GM12878 (cell line): ENCODE measurements around the gene ADH1C. TPM values are rescaled to one million over a fixed set of nuclear protein-coding genes. Genes with fewer than 3 reads are reported as not detected.

ENCODE experiments used
- ATAC-seq: fragments of 200-7000 bp; cut with Tn5 transposase; 3 replicates; pipeline ENCODE4 v1.9.1; 2020; ENCODE audit warnings: mild to moderate bottlenecking, moderate library complexity
- BruUV-seq: library from RNA; stranded (reverse); fragments of 400-500 nt; replicated peaks from 2 replicates; lab custom pipeline; 2021; lab: Mats Ljungman, UMichigan
- CTCF ChIA-PET: fragments of 300-600 bp; sonication (Branson Sonifier 250); formaldehyde crosslinking; extraction: SDS; loops from one replicate; lab custom pipeline; 2021; ENCODE audit warnings: inconsistent platforms; lab: Yijun Ruan, JAX
- POLR2A ChIA-PET: fragments of 350-600 bp; formaldehyde crosslinking; extraction: SDS; loops from one replicate; lab custom pipeline; 2021; ENCODE audit warnings: inconsistent platforms; lab: Charles Lee
- RAD21 ChIA-PET: fragments of 300-600 bp; sonication (Branson Sonifier 250); formaldehyde crosslinking; loops from one replicate; lab custom pipeline; 2023; ENCODE audit warnings: antibody characterized with exemption; ENCODE audit not compliant: unreplicated experiment; lab: Charles Lee
- SMC1A ChIA-PET: fragments of 300-600 bp; sonication (Branson Sonifier 250); formaldehyde crosslinking; loops from one replicate; lab custom pipeline; 2023; ENCODE audit not compliant: unreplicated experiment, uncharacterized antibody; lab: Charles Lee
- DNase-seq: peaks from one replicate; pipeline ENCODE4 v3.0.0-alpha.2; 2011; ENCODE audit warnings: low read depth, low spot score
- FAIRE-seq: peaks from 3 replicates; lab custom pipeline; 2011; peaks lifted over from hg19 to GRCh38; lab: Jason Lieb, UNC
- H2AFZ ChIP-seq: 2 replicates; pipeline ENCODE4 v1.6.0; 2011; ENCODE audit warnings: low read depth, low read length, control low read depth; ENCODE audit not compliant: control insufficient read depth
- H3K27ac ChIP-seq: 2 replicates; pipeline ENCODE4 v1.5.1; 2011; ENCODE audit warnings: control low read depth; ENCODE audit not compliant: control insufficient read depth, insufficient read depth
- H3K27me3 ChIP-seq, 2 experiments: replicated peaks in 1 of 2; 2 replicates each; pipeline versions ENCODE4 v1.6.0 to v1.6.1; 2011; ENCODE audit warnings: low read length in 1 of 2; ENCODE audit not compliant: control insufficient read depth in 2 of 2, insufficient read depth in 2 of 2
- H3K36me3 ChIP-seq, 2 experiments: 2 replicates each; pipeline ENCODE4 v1.5.1; 2011; ENCODE audit warnings: low read length in 1 of 2; ENCODE audit not compliant: control insufficient read depth in 2 of 2, insufficient read depth in 2 of 2
- H3K4me1 ChIP-seq: 2 replicates; pipeline ENCODE4 v1.6.1; 2011; ENCODE audit warnings: mild to moderate bottlenecking, low read length, moderate library complexity, mixed read lengths; ENCODE audit not compliant: control insufficient read depth, insufficient read depth
- H3K4me2 ChIP-seq: 2 replicates; pipeline ENCODE4 v1.6.0; 2011; ENCODE audit warnings: control low read depth; ENCODE audit not compliant: control insufficient read depth, insufficient read depth
- H3K4me3 ChIP-seq: fragments of 200-600 bp; sonication (generic); 2 replicates; pipeline ENCODE4 v1.5.1; 2016
- H3K79me2 ChIP-seq: 2 replicates; pipeline ENCODE4 v1.6.0; 2011; ENCODE audit warnings: low read length; ENCODE audit not compliant: control insufficient read depth, insufficient read depth
- H3K9ac ChIP-seq: 2 replicates; pipeline ENCODE4 v1.8.0; 2011; ENCODE audit warnings: low read length, control low read depth, mixed read lengths; ENCODE audit not compliant: control insufficient read depth, insufficient read depth
- H3K9me3 ChIP-seq: replicated peaks from 3 replicates; pipeline ENCODE4 v1.5.1; 2011; ENCODE audit warnings: mild to moderate bottlenecking, low read length; ENCODE audit not compliant: control insufficient read depth, insufficient read depth
- H4K20me1 ChIP-seq: 2 replicates; pipeline ENCODE4 v1.6.0; 2011; ENCODE audit not compliant: control insufficient read depth, insufficient read depth
- CBFB ChIP-seq: IDR thresholded peaks from 2 replicates; pipeline ENCODE4 v1.6.1; 2016; ENCODE audit warnings: antibody characterized with exemption, low read depth
- CREM ChIP-seq: IDR thresholded peaks from 2 replicates; pipeline ENCODE4 v1.6.1; 2014; ENCODE audit warnings: antibody characterized with exemption, low read depth
- IKZF2 ChIP-seq, 2 experiments: fragments of 450-650 bp; IDR thresholded peaks; 2 replicates each; pipeline ENCODE4 v1.6.1; 2017; ENCODE audit warnings: mild to moderate bottlenecking in 2 of 2, moderate library complexity in 2 of 2
- MEF2A ChIP-seq: IDR thresholded peaks from 2 replicates; pipeline ENCODE4 v1.6.1; 2011; ENCODE audit warnings: low read depth, mild to moderate bottlenecking, low read length, moderate library complexity; ENCODE audit not compliant: insufficient read depth
- MYC ChIP-seq: IDR thresholded peaks from 2 replicates; pipeline ENCODE4 v1.6.1; 2011; ENCODE audit warnings: mild to moderate bottlenecking, low read length, moderate library complexity, inconsistent platforms; ENCODE audit not compliant: insufficient read depth, insufficient replicate concordance, insufficient read length, severe bottlenecking
- NR2C1 ChIP-seq: fragments of 450-650 bp; IDR thresholded peaks from 2 replicates; pipeline ENCODE4 v1.6.1; 2017; ENCODE audit warnings: antibody characterized with exemption, mild to moderate bottlenecking, moderate library complexity
- RBBP5 ChIP-seq: fragments of 200-600 bp; sonication (generic); conservative IDR thresholded peaks from 2 replicates; pipeline ENCODE4 v1.6.1; 2016
- TCF12 ChIP-seq: IDR thresholded peaks from 2 replicates; pipeline ENCODE4 v1.6.1; 2011; ENCODE audit warnings: low read depth, mild to moderate bottlenecking, low read length
- ZNF217 ChIP-seq: fragments of 450-650 bp; IDR thresholded peaks from 2 replicates; pipeline ENCODE4 v1.6.1; 2017; ENCODE audit warnings: antibody characterized with exemption, mild to moderate bottlenecking
- ZZZ3 ChIP-seq: IDR thresholded peaks from 2 replicates; pipeline ENCODE4 v1.6.1; 2011; ENCODE audit warnings: low read depth; ENCODE audit not compliant: control insufficient read depth, insufficient read length
- WGBS: methylation state at CpG from one replicate; pipeline ENCODE4 v1.1.6; 2016; ENCODE audit warnings: low lambda C conversion rate; ENCODE audit not compliant: insufficient replicate concordance, insufficient coverage; ENCODE audit errors: missing lambda C conversion rate; 5-methylcytosine and 5-hydroxymethylcytosine counted together
- in situ Hi-C: fragments of 300-500 bp; cut with MboI; formaldehyde crosslinking; loops from 9 replicates; pipeline ENCODE4 v1.14.3; 2018; ENCODE audit warnings: mixed read lengths
- intact Hi-C: fragments of 100-400 bp; cut with micrococcal nuclease; formaldehyde crosslinking; loops from one replicate; pipeline ENCODE4 v1.14.2; 2022; ENCODE audit not compliant: unreplicated experiment
- polyA plus RNA-seq, 11 experiments: library from polyadenylated mRNA; depleted of rRNA in 4 of 11; unstranded in 6 of 11; stranded (reverse) in 5 of 11; fragments of >200 nt; fragmentation: Nextera tagmentation in 4 of 11; fragmentation: Illumina TruSeq in 1 of 11; extraction: Ambion mirVana in 4 of 11; extraction: Trizol in 1 of 11; gene quantifications; 1 replicate in 1 of 11; 2 replicates in 10 of 11; pipeline versions ENCODE4 v1.2.1 to v1.2.3, GENCODE V29; 2011 to 2016; ENCODE audit warnings: inconsistent platforms in 2 of 11, missing spikeins in 2 of 11, low read depth in 1 of 11
- total RNA-seq, 4 experiments: library from RNA; depleted of rRNA in 3 of 4; stranded (reverse); fragments of >200 nt in 3 of 4; fragmentation: Illumina TruSeq in 1 of 4; extraction: Trizol in 1 of 4; gene quantifications; 2 replicates each; pipeline versions ENCODE4 v1.2.1 to v1.2.3, GENCODE V29; 2013 to 2021

ADH1C gene
- total and polyA plus RNA-seq, 10 of the 15 experiments (the other 5 are each of a cell fraction or from before 2014, with no cell fraction given), result 0.04 to 1.1 (median 0.10) TPM; not detected in 3

DNA sequence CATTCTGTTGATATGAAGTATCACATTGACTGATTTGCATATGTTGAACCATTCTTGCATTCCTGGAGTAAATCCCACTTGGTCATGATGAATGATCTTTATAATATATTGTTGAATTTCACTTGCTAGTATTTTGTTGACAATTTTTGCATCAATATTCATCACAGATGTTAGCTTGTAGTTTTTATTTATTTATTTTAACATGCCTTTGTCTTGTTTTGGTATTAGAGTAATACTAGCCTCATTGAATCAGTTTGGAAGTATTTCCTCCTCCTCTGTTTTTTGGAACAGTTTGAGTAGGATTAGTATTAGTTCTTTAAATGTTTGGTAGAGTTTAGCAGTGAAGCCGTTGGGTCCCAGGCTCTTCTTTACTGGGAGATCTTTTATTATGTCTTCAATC, 13.9 kb upstream of the ADH1C start:
- H3K79me2 ChIP-seq, result no peaks in the 10 kb centered on the region
- ChIA-PET RAD21 (no interaction called here), POLR2A (no interaction called here), CTCF (no interaction called here), SMC1A (no interaction called here)
- no peak for TF ChIP-seq MEF2A
- no peak for TF ChIP-seq ZNF217
- no peak for TF ChIP-seq IKZF2 (IDR thresholded peaks at IDR 0.05)
- H2AFZ ChIP-seq, result no peak overlapping the region
- DNase-seq (no peak), ATAC-seq (no peak), FAIRE-seq (no peak)
- H3K36me3 ChIP-seq, result no peaks in the 10 kb centered on the region
- WGBS, result 29% methylated on average over 1 of the region's 1 CpG
- no peak overlapping the region for H3K27ac ChIP-seq
- no TSS peak for BruUV-seq
- H3K4me1 ChIP-seq, result no peaks in the 10 kb centered on the region
- no peaks in the 10 kb centered on the region for H3K9me3 ChIP-seq
- no peaks in the 10 kb centered on the region for H4K20me1 ChIP-seq
- H3K4me2 ChIP-seq, result no peak overlapping the region
- H3K27me3 ChIP-seq, result no peaks in the 10 kb centered on the region
- intact Hi-C loops (no loop called here), in situ Hi-C loops (no loop called here)
- H3K4me3 ChIP-seq, result no peak overlapping the region
- H3K9ac ChIP-seq, result no peak overlapping the region

DNA sequence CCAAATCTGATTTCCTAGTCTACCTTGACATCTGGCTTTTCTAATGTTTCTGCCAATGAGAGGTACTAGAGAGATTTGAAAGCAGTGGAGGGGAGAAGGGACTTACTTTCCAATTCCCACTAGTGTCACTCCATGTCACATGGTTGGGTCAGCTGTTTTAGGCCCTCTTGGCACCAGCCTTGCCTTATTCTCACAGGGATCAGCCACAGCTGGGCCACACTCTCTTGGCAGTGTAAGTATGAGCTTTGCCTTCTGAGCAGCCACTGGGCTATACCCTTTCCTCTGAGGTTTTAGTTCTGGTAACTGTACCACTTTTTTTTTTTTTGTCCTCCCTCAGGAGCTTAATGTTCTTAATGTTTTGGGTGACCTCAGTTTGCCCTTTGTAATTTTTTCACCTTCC, 10.2 kb upstream of the ADH1C start:
- SMC1A ChIA-PET, result no interaction called here
- in situ Hi-C loops, result no loop called here
- Histone ChIP-seq H3K36me3 (no peaks in the 10 kb centered on the region), H3K9ac (no peak overlapping the region), H3K9me3 (no peaks in the 10 kb centered on the region), H3K4me1 (no peaks in the 10 kb centered on the region), H3K4me2 (no peak overlapping the region), H4K20me1 (no peaks in the 10 kb centered on the region), H3K27ac (no peak overlapping the region), H3K27me3 (no peaks in the 10 kb centered on the region), H2AFZ (no peak overlapping the region), H3K4me3 (no peak overlapping the region), H3K79me2 (no peaks in the 10 kb centered on the region)
- POLR2A ChIA-PET, result no interaction called here
- BruUV-seq, result no TSS peak
- intact Hi-C loops, result no loop called here
- ATAC-seq (no peak), DNase-seq (no peak), FAIRE-seq (no peak)
- CTCF ChIA-PET, result no interaction called here
- RAD21 ChIA-PET, result no interaction called here
- TF ChIP-seq TCF12 (no peak), NR2C1 (no peak), RBBP5 (no peak), MYC (no peak), CREM (no peak), CBFB (no peak), ZZZ3 (no peak)
